GM23338 (cell line): ENCODE results near the gene KCNA1. TPM values are rescaled to one million over a fixed set of nuclear protein-coding genes. Genes with fewer than 3 reads are reported as not detected.

Source experiments
- ATAC-seq: fragments of 200-7000 bp; cut with Tn5 transposase; 3 replicates; pipeline ENCODE4 v1.9.1; 2020
- DNase-seq: peaks from one replicate; pipeline ENCODE4 v3.0.0-alpha.2; 2015; ENCODE audit warnings: low spot score
- H2AFZ ChIP-seq: fragments of 200-600 bp; sonication (generic); 2 replicates; pipeline ENCODE4 v1.8.0; 2016; ENCODE audit warnings: antibody characterized with exemption, mild to moderate bottlenecking, moderate library complexity
- H3F3A ChIP-seq: fragments of 200-600 bp; sonication (generic); replicated peaks from 2 replicates; pipeline ENCODE4 v1.8.0; 2017; ENCODE audit warnings: antibody characterized with exemption, mixed run types, low read depth
- H3K27ac ChIP-seq: fragments of 200-600 bp; sonication (generic); 2 replicates; pipeline ENCODE4 v1.6.1; 2016; ENCODE audit warnings: low read depth
- H3K27me3 ChIP-seq: fragments of 200-600 bp; sonication (generic); 2 replicates; pipeline ENCODE4 v1.8.0; 2016; ENCODE audit warnings: mild to moderate bottlenecking, mixed run types, moderate library complexity; ENCODE audit not compliant: insufficient read depth
- H3K36me3 ChIP-seq: fragments of 200-600 bp; sonication (generic); 2 replicates; pipeline ENCODE4 v1.8.0; 2016; ENCODE audit warnings: mild to moderate bottlenecking; ENCODE audit not compliant: insufficient read depth
- H3K4me1 ChIP-seq: fragments of 200-600 bp; sonication (generic); 2 replicates; pipeline ENCODE4 v1.8.0; 2016; ENCODE audit warnings: mild to moderate bottlenecking, moderate library complexity; ENCODE audit not compliant: insufficient read depth
- H3K4me2 ChIP-seq: fragments of 200-600 bp; sonication (generic); 2 replicates; pipeline ENCODE4 v1.7.1; 2017; ENCODE audit warnings: mixed run types
- H3K4me3 ChIP-seq: fragments of 200-600 bp; sonication (generic); 2 replicates; pipeline ENCODE4 v1.6.1; 2016; ENCODE audit warnings: mixed run types
- H3K79me2 ChIP-seq: fragments of 200-600 bp; sonication (generic); replicated peaks from 2 replicates; pipeline ENCODE4 v1.8.0; 2017; ENCODE audit warnings: mild to moderate bottlenecking; ENCODE audit not compliant: insufficient read depth
- H3K9me2 ChIP-seq: fragments of 200-600 bp; sonication (generic); 2 replicates; pipeline ENCODE4 v1.8.0; 2017; ENCODE audit not compliant: insufficient read depth
- H4K20me1 ChIP-seq: fragments of 200-600 bp; sonication (generic); replicated peaks from 2 replicates; pipeline ENCODE4 v1.8.0; 2017; ENCODE audit warnings: mild to moderate bottlenecking; ENCODE audit not compliant: insufficient read depth
- H3K27ac Mint-ChIP-seq: 2 replicates; pipeline ENCODE4 v1.8.0; 2020; ENCODE audit warnings: inconsistent platforms, mild to moderate bottlenecking, moderate library complexity, mixed read lengths
- H3K27me3 Mint-ChIP-seq: 3 replicates; pipeline ENCODE4 v1.8.0; 2022; ENCODE audit warnings: low read depth, mild to moderate bottlenecking, moderate library complexity, mixed read lengths, inconsistent platforms; ENCODE audit not compliant: insufficient read depth, poor library complexity
- H3K36me3 Mint-ChIP-seq: 3 replicates; pipeline ENCODE4 v1.8.0; 2021; ENCODE audit warnings: low read depth, mild to moderate bottlenecking, inconsistent platforms, moderate library complexity, mixed read lengths
- H3K4me1 Mint-ChIP-seq: 3 replicates; pipeline ENCODE4 v1.8.0; 2020; ENCODE audit warnings: mild to moderate bottlenecking, inconsistent platforms, mixed read lengths
- H3K4me3 Mint-ChIP-seq: 3 replicates; pipeline ENCODE4 v1.8.0; 2021; ENCODE audit warnings: moderate library complexity, mild to moderate bottlenecking, inconsistent platforms, mixed read lengths
- H3K9me3 Mint-ChIP-seq: 3 replicates; pipeline ENCODE4 v1.8.0; 2020; ENCODE audit warnings: moderate library complexity, mild to moderate bottlenecking, inconsistent platforms, mixed read lengths
- ETS1 ChIP-seq: IDR thresholded peaks from 2 replicates; pipeline ENCODE4 v1.6.1; 2016; ENCODE audit warnings: antibody characterized with exemption
- EZH2 ChIP-seq: fragments of 200-600 bp; sonication (generic); IDR thresholded peaks from one replicate; pipeline ENCODE4 v1.8.0; 2017; ENCODE audit warnings: antibody characterized with exemption, mild to moderate bottlenecking, low read depth; ENCODE audit not compliant: unreplicated experiment
- EZH2phosphoT487 ChIP-seq: fragments of 200-600 bp; sonication (generic); IDR thresholded peaks from one replicate; pipeline ENCODE4 v1.8.1; 2018; ENCODE audit warnings: antibody characterized with exemption; ENCODE audit not compliant: unreplicated experiment
- JUNB ChIP-seq: IDR thresholded peaks from one replicate; pipeline ENCODE4 v1.6.1; 2016; ENCODE audit warnings: antibody characterized with exemption; ENCODE audit not compliant: unreplicated experiment
- NANOG ChIP-seq: IDR thresholded peaks from 2 replicates; pipeline ENCODE4 v1.6.1; 2016; ENCODE audit warnings: antibody characterized with exemption, borderline replicate concordance
- POLR2AphosphoS5 ChIP-seq: IDR thresholded peaks from 2 replicates; pipeline ENCODE4 v1.6.1; 2016; ENCODE audit warnings: antibody characterized with exemption, low read depth
- STAT1 ChIP-seq: IDR thresholded peaks from one replicate; pipeline ENCODE4 v1.6.1; 2016; ENCODE audit warnings: antibody characterized with exemption; ENCODE audit not compliant: unreplicated experiment
- ZNF114 ChIP-seq: fragments of 250-450 bp; sonication (Bioruptor Pico); IDR thresholded peaks from 2 replicates; pipeline ENCODE4 v1.5.0; 2020; ENCODE audit warnings: mild to moderate bottlenecking, moderate library complexity
- ZNF331 ChIP-seq: fragments of 250-450 bp; sonication (Bioruptor Pico); IDR thresholded peaks from 2 replicates; pipeline ENCODE4 v1.5.0; 2020; ENCODE audit warnings: low read depth, mild to moderate bottlenecking, moderate library complexity
- long read RNA-seq: library from polyadenylated mRNA; unstranded; transcript quantifications from one replicate; pipeline ENCODE4 v2.0.0, GENCODE V29; 2020; ENCODE audit not compliant: unreplicated experiment
- polyA plus RNA-seq: library from polyadenylated mRNA; unstranded; fragments of >200 nt; fragmentation: Nextera tagmentation; extraction: Ambion mirVana; gene quantifications from 2 replicates; pipeline ENCODE4 v1.2.1, GENCODE V29; 2016
- total RNA-seq: library from RNA; depleted of rRNA; stranded (reverse); fragments of >200 nt; shearing (Covaris generic); gene quantifications from 2 replicates; pipeline ENCODE4 v1.2.3, GENCODE V29; 2014; rRNA removed
- TF ChIP-seq, protein P1 (sequence below), 2 experiments: fragments of 200-600 bp in 1 of 2; sonication (generic) in 1 of 2; conservative IDR thresholded peaks; 2 replicates each; pipeline versions ENCODE4 v1.5.1 to v1.6.1; 2016 to 2017; ENCODE audit warnings: antibody characterized with exemption in 2 of 2, low read depth in 2 of 2, mild to moderate bottlenecking in 2 of 2, moderate library complexity in 1 of 2
- TF ChIP-seq, protein P2 (sequence below): IDR thresholded peaks from one replicate; pipeline ENCODE4 v1.6.1; 2018; ENCODE audit warnings: antibody characterized with exemption; ENCODE audit not compliant: unreplicated experiment
- TF ChIP-seq, protein P3 (sequence below): fragments of 250-450 bp; sonication (Bioruptor Pico); IDR thresholded peaks from 2 replicates; pipeline ENCODE4 v1.5.0; 2020; ENCODE audit warnings: mild to moderate bottlenecking, moderate library complexity

The KCNA1 gene
- 1.2 and 1.9 TPM in 2 replicates for total RNA-seq
- 0.10 and 0.38 TPM in 2 replicates for polyA plus RNA-seq
- long read RNA-seq: 0 reads

DNA sequence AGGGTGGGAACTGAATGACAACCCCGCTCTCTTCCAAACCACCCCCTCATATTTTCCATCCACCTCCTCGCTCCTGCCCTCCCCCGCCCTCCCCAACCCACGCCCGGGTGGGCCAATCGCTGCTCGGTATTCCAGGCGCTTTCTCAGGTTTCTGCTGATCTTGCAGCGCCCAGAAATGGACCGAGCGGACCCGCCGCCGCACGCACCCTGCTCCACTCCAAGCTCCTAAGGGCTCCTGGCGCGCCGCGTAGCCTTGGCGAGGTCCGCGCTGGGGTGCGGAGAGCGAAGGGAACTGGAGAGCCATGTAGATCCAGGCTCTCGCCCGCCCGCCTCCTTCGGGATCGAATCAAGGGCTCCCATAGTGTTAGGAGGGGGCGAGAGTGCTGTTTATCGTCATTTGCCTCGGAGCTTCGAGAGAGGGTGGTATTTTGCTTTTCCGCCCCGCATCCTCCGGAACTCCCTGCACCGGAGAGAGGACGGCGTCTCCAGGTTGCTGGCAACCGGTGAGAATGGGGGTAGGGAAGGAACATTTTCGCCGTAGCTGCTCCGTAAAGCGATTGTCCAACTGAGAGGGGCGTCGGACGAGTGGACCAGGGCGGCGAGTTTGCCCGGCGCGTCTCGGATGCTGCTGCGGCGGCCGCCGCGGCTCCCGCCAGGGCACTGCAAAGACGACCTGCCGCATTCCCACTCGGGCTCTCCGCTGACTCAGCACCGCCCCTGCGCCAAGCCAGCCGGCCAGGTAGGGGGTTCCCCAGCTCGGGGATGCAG lies at the start of gene KCNA1:
KCNA1 (plus strand) TSS at position 172 of the 768 bp plus-strand sequence. CDS start 1,474 bp downstream, outside the sequence.
- Histone ChIP-seq H3F3A (0 out of 2 replicates have a peak, but pooled peaks cover 5% of the 10 kb centered on the region), H3K4me3 (peak within 1 kb of the TSS; percentile 76), H3K4me1 (no peaks in the 10 kb centered on the region; the same call in 1 of the 2 replicates), H2AFZ (peak within 1 kb of the TSS; percentile 94), H3K9me2 (0 out of 2 replicates have a peak, but pooled peaks cover 3% of the 10 kb centered on the region), H4K20me1 (no peaks in the 10 kb centered on the region), H3K79me2 (no peaks in the 10 kb centered on the region), H3K36me3 (no peaks in the 10 kb centered on the region), H3K4me2 (peak within 1 kb of the TSS; percentile 97), H3K27me3 (peaks cover 75% of the 10 kb centered on the region), H3K27ac (no peak within 1 kb of the TSS)
- TF ChIP-seq ZNF331 (CRISPR knock-in tag) (no peak), EZH2phosphoT487 (peak; percentile 89), NANOG (no peak), ZNF114 (CRISPR knock-in tag) (no peak), POLR2AphosphoS5 (no peak), ETS1 (no peak), STAT1 (no peak), EZH2 (peak; percentile 89), JUNB (no peak)
- TF ChIP-seq, protein P1, sequence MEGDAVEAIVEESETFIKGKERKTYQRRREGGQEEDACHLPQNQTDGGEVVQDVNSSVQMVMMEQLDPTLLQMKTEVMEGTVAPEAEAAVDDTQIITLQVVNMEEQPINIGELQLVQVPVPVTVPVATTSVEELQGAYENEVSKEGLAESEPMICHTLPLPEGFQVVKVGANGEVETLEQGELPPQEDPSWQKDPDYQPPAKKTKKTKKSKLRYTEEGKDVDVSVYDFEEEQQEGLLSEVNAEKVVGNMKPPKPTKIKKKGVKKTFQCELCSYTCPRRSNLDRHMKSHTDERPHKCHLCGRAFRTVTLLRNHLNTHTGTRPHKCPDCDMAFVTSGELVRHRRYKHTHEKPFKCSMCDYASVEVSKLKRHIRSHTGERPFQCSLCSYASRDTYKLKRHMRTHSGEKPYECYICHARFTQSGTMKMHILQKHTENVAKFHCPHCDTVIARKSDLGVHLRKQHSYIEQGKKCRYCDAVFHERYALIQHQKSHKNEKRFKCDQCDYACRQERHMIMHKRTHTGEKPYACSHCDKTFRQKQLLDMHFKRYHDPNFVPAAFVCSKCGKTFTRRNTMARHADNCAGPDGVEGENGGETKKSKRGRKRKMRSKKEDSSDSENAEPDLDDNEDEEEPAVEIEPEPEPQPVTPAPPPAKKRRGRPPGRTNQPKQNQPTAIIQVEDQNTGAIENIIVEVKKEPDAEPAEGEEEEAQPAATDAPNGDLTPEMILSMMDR (conservative IDR thresholded peaks at IDR 0.05; ENCODE audit: low read depth in 2 of 2): no peak
- TF ChIP-seq, protein P2, sequence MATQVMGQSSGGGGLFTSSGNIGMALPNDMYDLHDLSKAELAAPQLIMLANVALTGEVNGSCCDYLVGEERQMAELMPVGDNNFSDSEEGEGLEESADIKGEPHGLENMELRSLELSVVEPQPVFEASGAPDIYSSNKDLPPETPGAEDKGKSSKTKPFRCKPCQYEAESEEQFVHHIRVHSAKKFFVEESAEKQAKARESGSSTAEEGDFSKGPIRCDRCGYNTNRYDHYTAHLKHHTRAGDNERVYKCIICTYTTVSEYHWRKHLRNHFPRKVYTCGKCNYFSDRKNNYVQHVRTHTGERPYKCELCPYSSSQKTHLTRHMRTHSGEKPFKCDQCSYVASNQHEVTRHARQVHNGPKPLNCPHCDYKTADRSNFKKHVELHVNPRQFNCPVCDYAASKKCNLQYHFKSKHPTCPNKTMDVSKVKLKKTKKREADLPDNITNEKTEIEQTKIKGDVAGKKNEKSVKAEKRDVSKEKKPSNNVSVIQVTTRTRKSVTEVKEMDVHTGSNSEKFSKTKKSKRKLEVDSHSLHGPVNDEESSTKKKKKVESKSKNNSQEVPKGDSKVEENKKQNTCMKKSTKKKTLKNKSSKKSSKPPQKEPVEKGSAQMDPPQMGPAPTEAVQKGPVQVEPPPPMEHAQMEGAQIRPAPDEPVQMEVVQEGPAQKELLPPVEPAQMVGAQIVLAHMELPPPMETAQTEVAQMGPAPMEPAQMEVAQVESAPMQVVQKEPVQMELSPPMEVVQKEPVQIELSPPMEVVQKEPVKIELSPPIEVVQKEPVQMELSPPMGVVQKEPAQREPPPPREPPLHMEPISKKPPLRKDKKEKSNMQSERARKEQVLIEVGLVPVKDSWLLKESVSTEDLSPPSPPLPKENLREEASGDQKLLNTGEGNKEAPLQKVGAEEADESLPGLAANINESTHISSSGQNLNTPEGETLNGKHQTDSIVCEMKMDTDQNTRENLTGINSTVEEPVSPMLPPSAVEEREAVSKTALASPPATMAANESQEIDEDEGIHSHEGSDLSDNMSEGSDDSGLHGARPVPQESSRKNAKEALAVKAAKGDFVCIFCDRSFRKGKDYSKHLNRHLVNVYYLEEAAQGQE: no peak
- TF ChIP-seq, protein P3, sequence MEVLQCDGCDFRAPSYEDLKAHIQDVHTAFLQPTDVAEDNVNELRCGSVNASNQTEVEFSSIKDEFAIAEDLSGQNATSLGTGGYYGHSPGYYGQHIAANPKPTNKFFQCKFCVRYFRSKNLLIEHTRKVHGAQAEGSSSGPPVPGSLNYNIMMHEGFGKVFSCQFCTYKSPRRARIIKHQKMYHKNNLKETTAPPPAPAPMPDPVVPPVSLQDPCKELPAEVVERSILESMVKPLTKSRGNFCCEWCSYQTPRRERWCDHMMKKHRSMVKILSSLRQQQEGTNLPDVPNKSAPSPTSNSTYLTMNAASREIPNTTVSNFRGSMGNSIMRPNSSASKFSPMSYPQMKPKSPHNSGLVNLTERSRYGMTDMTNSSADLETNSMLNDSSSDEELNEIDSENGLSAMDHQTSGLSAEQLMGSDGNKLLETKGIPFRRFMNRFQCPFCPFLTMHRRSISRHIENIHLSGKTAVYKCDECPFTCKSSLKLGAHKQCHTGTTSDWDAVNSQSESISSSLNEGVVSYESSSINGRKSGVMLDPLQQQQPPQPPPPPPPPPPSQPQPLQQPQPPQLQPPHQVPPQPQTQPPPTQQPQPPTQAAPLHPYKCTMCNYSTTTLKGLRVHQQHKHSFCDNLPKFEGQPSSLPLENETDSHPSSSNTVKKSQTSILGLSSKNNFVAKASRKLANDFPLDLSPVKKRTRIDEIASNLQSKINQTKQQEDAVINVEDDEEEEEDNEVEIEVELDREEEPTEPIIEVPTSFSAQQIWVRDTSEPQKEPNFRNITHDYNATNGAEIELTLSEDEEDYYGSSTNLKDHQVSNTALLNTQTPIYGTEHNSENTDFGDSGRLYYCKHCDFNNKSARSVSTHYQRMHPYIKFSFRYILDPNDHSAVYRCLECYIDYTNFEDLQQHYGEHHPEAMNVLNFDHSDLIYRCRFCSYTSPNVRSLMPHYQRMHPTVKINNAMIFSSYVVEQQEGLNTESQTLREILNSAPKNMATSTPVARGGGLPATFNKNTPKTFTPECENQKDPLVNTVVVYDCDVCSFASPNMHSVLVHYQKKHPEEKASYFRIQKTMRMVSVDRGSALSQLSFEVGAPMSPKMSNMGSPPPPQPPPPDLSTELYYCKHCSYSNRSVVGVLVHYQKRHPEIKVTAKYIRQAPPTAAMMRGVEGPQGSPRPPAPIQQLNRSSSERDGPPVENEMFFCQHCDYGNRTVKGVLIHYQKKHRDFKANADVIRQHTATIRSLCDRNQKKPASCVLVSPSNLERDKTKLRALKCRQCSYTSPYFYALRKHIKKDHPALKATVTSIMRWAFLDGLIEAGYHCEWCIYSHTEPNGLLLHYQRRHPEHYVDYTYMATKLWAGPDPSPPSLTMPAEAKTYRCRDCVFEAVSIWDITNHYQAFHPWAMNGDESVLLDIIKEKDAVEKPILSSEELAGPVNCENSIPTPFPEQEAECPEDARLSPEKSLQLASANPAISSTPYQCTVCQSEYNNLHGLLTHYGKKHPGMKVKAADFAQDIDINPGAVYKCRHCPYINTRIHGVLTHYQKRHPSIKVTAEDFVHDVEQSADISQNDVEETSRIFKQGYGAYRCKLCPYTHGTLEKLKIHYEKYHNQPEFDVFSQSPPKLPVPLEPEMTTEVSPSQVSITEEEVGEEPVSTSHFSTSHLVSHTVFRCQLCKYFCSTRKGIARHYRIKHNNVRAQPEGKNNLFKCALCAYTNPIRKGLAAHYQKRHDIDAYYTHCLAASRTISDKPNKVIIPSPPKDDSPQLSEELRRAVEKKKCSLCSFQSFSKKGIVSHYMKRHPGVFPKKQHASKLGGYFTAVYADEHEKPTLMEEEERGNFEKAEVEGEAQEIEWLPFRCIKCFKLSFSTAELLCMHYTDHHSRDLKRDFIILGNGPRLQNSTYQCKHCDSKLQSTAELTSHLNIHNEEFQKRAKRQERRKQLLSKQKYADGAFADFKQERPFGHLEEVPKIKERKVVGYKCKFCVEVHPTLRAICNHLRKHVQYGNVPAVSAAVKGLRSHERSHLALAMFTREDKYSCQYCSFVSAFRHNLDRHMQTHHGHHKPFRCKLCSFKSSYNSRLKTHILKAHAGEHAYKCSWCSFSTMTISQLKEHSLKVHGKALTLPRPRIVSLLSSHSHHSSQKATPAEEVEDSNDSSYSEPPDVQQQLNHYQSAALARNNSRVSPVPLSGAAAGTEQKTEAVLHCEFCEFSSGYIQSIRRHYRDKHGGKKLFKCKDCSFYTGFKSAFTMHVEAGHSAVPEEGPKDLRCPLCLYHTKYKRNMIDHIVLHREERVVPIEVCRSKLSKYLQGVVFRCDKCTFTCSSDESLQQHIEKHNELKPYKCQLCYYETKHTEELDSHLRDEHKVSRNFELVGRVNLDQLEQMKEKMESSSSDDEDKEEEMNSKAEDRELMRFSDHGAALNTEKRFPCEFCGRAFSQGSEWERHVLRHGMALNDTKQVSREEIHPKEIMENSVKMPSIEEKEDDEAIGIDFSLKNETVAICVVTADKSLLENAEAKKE (CRISPR knock-in tag): no peak
- ATAC-seq (peak; percentile 38), DNase-seq (peak; percentile 72)
- H3K9me3 Mint-ChIP-seq: peaks cover 10% of the 10 kb centered on the region
- peaks cover 44% of the 10 kb centered on the region for H3K27me3 Mint-ChIP-seq
- H3K27ac Mint-ChIP-seq: no peak within 1 kb of the TSS
- H3K36me3 Mint-ChIP-seq: peaks cover 8% of the 10 kb centered on the region
- peak within 1 kb of the TSS; percentile 82 for H3K4me3 Mint-ChIP-seq
- H3K4me1 Mint-ChIP-seq: peaks cover 9% of the 10 kb centered on the region
